Hepatic stellate cell (primary cell): Measurements from ENCODE around the gene LYRM2.

Source experiments
- DNase-seq: peaks from one replicate; pipeline ENCODE4 v3.0.0; 2011; ENCODE audit warnings: low spot score

Gene LYRM2

GRCh38 chr6:89555031-89555430 is 83.5 kb downstream of the LYRM2 start:
- DNase-seq: no peak

- no peak for DNase-seq
Observed at GRCh38 chr6:89554106-89554505, 84.4 kb downstream of the LYRM2 start.

GRCh38 chr6:89553431-89553830 is 85.1 kb downstream of the LYRM2 start:
- no peak for DNase-seq

GRCh38 chr6:89547281-89547680 is 91.3 kb downstream of the LYRM2 start:
- DNase-seq: no peak

- no peak for DNase-seq
Observed at GRCh38 chr6:89542866-89543265, 95.7 kb downstream of the LYRM2 start.

GRCh38 chr6:89542081-89542857 is 96.3 kb downstream of the LYRM2 start:
- no peak for DNase-seq

GRCh38 chr6:89539779-89540178 is 98.8 kb downstream of the LYRM2 start:
- DNase-seq: no peak

- no peak for DNase-seq
Observed at GRCh38 chr6:89536231-89536630, 102.3 kb downstream of the LYRM2 start.

- DNase-seq: no peak
Observed at GRCh38 chr6:89530982-89531381, 107.6 kb downstream of the LYRM2 start.

GRCh38 chr6:89528866-89529265 is 109.7 kb downstream of the LYRM2 start:
- DNase-seq: no peak

- DNase-seq: no peak
Observed at GRCh38 chr6:89527634-89528033, 110.9 kb downstream of the LYRM2 start.

GRCh38 chr6:89526563-89526869 is 112.0 kb downstream of the LYRM2 start:
- no peak for DNase-seq

- no peak for DNase-seq
Observed at GRCh38 chr6:89525786-89526562, 112.6 kb downstream of the LYRM2 start.

- DNase-seq: no peak
Observed at GRCh38 chr6:89522778-89523177, 115.8 kb downstream of the LYRM2 start.

- DNase-seq: no peak
Observed at GRCh38 chr6:89520736-89521135, 117.8 kb downstream of the LYRM2 start.

- DNase-seq: no peak
Observed at GRCh38 chr6:89518352-89519055, 120.0 kb downstream of the LYRM2 start.
